ENCODE measurements around the gene ZBTB25.

Gene ZBTB25

GRCh38 chr14:64439141-64439540, 64.5 kb downstream of the ZBTB25 start:
- no peak for DNase-seq (ENCODE audit: low read depth)

- no peak for DNase-seq (ENCODE audit: low read depth)
Measured at GRCh38 chr14:64438181-64438841, 65.3 kb downstream of the ZBTB25 start.

- DNase-seq (ENCODE audit: low read depth) = no peak
Measured at GRCh38 chr14:64434528-64434927, 69.1 kb downstream of the ZBTB25 start.

GRCh38 chr14:64423987-64424386, 79.7 kb downstream of the ZBTB25 start:
- no peak for DNase-seq (ENCODE audit: low read depth)

GRCh38 chr14:64422756-64423155, 80.9 kb downstream of the ZBTB25 start:
- no peak for DNase-seq (ENCODE audit: low read depth)

DNA sequence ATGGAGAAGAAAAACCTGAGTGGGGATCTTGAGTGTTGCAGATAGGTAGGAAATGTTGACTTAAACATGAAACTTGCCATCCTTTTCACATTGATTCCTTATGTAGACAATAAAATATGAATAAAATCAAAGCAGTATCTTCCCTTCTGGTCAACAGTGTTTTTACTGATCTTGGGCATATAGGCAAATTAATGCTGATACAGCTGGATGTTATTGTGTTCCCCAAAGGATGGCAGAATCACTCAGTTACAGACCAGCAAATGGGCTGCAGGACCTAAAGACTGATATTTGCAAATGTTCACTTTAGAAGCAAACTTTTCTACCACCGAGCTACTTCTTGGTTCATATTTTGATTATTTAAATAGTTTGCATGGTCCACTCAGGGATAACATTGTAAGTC, 81.6 kb downstream of the ZBTB25 start:
- no peak for DNase-seq (ENCODE audit: low read depth)

- DNase-seq (ENCODE audit: low read depth) = no peak
Measured at GRCh38 chr14:64421166-64421565, 82.5 kb downstream of the ZBTB25 start.

GRCh38 chr14:64419003-64419402, 84.6 kb downstream of the ZBTB25 start:
- no peak for DNase-seq (ENCODE audit: low read depth)

DNA sequence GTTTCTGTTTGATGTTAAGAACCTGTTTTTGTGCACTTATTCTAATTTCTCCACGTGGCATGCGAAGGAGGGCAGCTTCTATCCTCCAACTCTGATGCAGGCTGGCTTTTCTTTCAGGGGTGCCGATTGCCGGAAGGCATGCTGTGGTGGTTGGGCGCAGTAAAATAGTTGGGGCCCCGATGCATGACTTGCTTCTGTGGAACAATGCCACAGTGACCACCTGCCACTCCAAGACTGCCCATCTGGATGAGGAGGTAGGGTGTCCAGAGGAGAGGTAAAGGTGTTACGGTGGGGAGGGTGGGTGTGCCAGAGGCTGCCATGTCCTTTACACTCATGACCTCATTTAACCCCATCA, 85.9 kb downstream of the ZBTB25 start:
- DNase-seq (ENCODE audit: low read depth) = no peak

- no peak for DNase-seq (ENCODE audit: low read depth)
Measured at GRCh38 chr14:64417055-64417770, 86.4 kb downstream of the ZBTB25 start.

- DNase-seq (ENCODE audit: low read depth) = no peak
Measured at GRCh38 chr14:64416348-64416932, 87.2 kb downstream of the ZBTB25 start.

- DNase-seq (ENCODE audit: low read depth) = no peak
Measured at GRCh38 chr14:64412237-64412636, 91.4 kb downstream of the ZBTB25 start.

GRCh38 chr14:64411001-64411400, 92.6 kb downstream of the ZBTB25 start:
- no peak for DNase-seq (ENCODE audit: low read depth)

DNA sequence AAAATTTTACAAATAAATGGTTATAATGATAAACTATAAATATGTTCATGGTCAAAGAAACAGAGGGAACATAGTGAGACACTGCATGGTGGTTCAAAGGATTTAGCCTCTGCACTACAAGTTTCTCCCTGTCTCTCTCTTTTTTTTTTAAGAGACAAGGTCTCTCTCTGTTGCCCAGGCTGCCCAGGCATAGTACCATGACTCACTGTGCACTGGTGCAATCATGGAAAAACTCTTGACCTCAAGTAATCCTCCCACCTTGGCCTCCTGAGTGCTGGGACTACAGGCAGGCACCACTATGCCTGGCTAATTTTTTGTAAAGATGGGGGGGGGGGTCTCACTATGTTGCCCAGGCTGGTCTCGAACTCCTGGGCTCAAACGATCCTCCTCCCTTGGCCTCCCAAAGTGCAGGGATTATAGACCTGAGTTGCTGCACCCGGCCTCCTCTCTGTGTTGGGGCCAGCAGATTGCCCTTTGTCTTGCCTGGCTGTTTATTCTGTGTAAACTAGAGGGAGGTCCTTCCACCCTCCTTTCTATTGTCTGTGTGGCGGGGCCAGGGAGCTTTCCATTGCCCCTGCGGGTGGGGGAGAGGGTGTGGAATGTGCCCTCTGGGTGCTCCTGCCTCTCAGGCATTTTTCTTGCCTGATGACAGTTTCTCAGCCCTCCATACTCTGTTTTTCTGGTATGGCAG, 93.4 kb downstream of the ZBTB25 start:
- no peak for DNase-seq (ENCODE audit: low read depth)

DNA sequence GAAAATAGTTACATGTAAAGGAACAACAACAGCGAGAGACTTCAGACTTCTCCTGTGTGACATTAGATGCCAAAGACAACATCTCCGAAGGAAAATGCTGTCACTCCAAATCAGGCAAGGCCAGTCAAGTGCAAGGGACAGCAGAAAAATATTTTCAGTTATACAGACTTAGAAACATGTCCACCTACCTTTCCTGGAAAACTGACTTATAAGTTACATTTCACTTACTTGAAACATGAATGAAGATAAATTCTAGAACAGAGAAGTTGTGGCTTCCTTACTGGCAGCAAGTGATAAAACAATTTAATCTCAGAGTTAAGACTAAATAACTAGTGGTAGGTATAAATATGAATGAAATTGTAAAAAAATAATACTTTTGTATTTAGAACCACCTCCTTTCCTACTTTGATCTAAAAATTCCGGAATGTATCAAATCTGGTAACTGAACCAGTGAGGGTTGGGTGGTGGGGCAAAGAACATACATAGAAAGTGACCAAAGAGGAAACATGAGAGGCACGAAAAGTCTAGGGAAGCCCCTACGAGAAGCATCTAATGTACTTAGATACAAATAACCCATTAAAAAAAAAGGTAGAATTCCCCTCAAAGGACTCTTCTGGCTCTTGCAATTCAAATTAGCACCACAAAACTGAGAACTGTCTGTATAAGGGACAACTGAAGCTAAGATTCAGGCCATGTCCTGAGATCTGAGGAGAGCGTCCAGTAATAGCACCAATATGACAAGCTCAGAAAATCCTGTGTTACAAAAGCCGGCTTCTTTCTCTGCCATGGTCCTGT, 94.3 kb downstream of the ZBTB25 start:
- DNase-seq (ENCODE audit: low read depth) = no peak

DNA sequence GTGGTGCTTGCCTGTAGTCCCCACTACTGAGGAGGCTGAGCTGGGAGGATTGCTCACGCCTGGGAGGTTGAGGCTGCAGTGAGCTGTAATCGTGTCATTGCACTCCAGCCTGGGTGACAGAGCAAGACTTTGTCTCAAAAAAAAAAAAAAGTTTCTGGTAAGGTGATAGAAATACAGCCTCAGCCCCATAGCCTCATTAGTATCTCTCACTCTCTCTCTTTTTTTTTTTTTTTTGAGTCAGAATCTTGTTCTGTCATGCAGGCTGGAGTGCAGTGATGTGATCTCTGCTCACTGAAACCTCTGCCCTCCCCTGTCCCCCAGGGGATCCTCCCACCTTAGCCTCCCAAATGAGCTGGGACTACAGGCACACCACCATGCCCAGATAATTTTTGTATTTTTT, 96.3 kb downstream of the ZBTB25 start:
- DNase-seq (ENCODE audit: low read depth) = no peak

- DNase-seq (ENCODE audit: low read depth) = no peak
Measured at GRCh38 chr14:64405295-64405694, 98.3 kb downstream of the ZBTB25 start.

GRCh38 chr14:64401949-64402348, 101.7 kb downstream of the ZBTB25 start:
- DNase-seq (ENCODE audit: low read depth) = no peak

GRCh38 chr14:64400829-64401459, 102.7 kb downstream of the ZBTB25 start:
- DNase-seq (ENCODE audit: low read depth) = no peak

All from activated T-helper 9 cell treated with anti-CD3 and anti-CD28 coated beads, Interleukin-2, amount 50 U/mL, for 16 hours (primary cell).